ENCODE measurements around the gene KCNN3. TPM values are rescaled to one million over a fixed set of nuclear protein-coding genes. Genes with fewer than 3 reads are reported as not detected.
"Not testable (repeated sequence)": the region's sequence is repeated elsewhere in the genome, so short reads cannot be mapped to it uniquely, and the experiment has no call there.

The KCNN3 gene
- polyA plus RNA-seq, 4 donors: 2.3 to 6.3 (median 2.8) TPM

- DNase-seq (ENCODE audit: low read depth in 4 of 4, low spot score in 3 of 4): no peak
Measured at GRCh38 chr1:154682254-154682653, 187.8 kb downstream of the KCNN3 start.

GRCh38 chr1:154677844-154678243, 192.2 kb downstream of the KCNN3 start:
- DNase-seq (ENCODE audit: low read depth in 4 of 4, low spot score in 3 of 4): not testable (repeated sequence)

- DNase-seq (ENCODE audit: low read depth in 4 of 4, low spot score in 3 of 4): not testable (repeated sequence)
Measured at GRCh38 chr1:154676847-154677246, 193.2 kb downstream of the KCNN3 start.

GRCh38 chr1:154674456-154674855, 195.6 kb downstream of the KCNN3 start:
- DNase-seq (ENCODE audit: low read depth in 4 of 4, low spot score in 3 of 4): not testable (repeated sequence)

GRCh38 chr1:154672245-154672644, 197.8 kb downstream of the KCNN3 start:
- DNase-seq (ENCODE audit: low read depth in 4 of 4, low spot score in 3 of 4): not testable (repeated sequence)

- not testable (repeated sequence) for DNase-seq (ENCODE audit: low read depth in 4 of 4, low spot score in 3 of 4)
Measured at GRCh38 chr1:154671412-154671811, 198.7 kb downstream of the KCNN3 start.

- DNase-seq (ENCODE audit: low read depth in 4 of 4, low spot score in 3 of 4): not testable (repeated sequence)
Measured at GRCh38 chr1:154670310-154671270, 199.5 kb downstream of the KCNN3 start.

GRCh38 chr1:154669464-154670282, 200.4 kb downstream of the KCNN3 start:
- peak; percentile 29 to 63 (median 50) for DNase-seq (ENCODE audit: low read depth in 4 of 4, low spot score in 3 of 4)

- no peak for DNase-seq (ENCODE audit: low read depth in 4 of 4, low spot score in 3 of 4)
Measured at GRCh38 chr1:154666051-154666790, 203.9 kb downstream of the KCNN3 start.

GRCh38 chr1:154664331-154665002, 205.6 kb downstream of the KCNN3 start:
- DNase-seq (ENCODE audit: low read depth in 4 of 4, low spot score in 3 of 4): no peak

- no peak for DNase-seq (ENCODE audit: low read depth in 4 of 4, low spot score in 3 of 4)
Measured at GRCh38 chr1:154663471-154664060, 206.5 kb downstream of the KCNN3 start.

GRCh38 chr1:154661110-154661509, 209.0 kb downstream of the KCNN3 start:
- no peak for DNase-seq (ENCODE audit: low read depth in 4 of 4, low spot score in 3 of 4)

- DNase-seq (ENCODE audit: low read depth in 4 of 4, low spot score in 3 of 4): no peak
Measured at GRCh38 chr1:154659823-154660592, 210.1 kb downstream of the KCNN3 start.

- no peak for DNase-seq (ENCODE audit: low read depth in 4 of 4, low spot score in 3 of 4)
Measured at GRCh38 chr1:154657556-154657955, 212.5 kb downstream of the KCNN3 start.

GRCh38 chr1:154652893-154653292, 217.2 kb downstream of the KCNN3 start:
- DNase-seq (ENCODE audit: low read depth in 4 of 4, low spot score in 3 of 4): no peak
